DND-41 (cell line): Measurements from ENCODE around the gene TGFBRAP1.

Source experiments
- CTCF ChIP-seq: IDR thresholded peaks from 2 replicates; pipeline ENCODE4 v1.5.1; 2012; ENCODE audit warnings: borderline replicate concordance, low read length, moderate library complexity, mild to moderate bottlenecking; ENCODE audit not compliant: poor library complexity, severe bottlenecking; ENCODE audit errors: extremely low read depth
- EZH2 ChIP-seq: IDR thresholded peaks from 3 replicates; pipeline ENCODE4 v1.6.1; 2012; ENCODE audit warnings: borderline replicate concordance, low read depth, mild to moderate bottlenecking, moderate library complexity, low read length, inconsistent platforms; ENCODE audit not compliant: severe bottlenecking

GRCh38 chr2:105368759-105369408 lies 39.3 kb upstream of the TGFBRAP1 start:
- TF ChIP-seq CTCF (no peak), EZH2 (no peak)
